ENCODE results near the gene VASP.

VASP gene

DNA sequence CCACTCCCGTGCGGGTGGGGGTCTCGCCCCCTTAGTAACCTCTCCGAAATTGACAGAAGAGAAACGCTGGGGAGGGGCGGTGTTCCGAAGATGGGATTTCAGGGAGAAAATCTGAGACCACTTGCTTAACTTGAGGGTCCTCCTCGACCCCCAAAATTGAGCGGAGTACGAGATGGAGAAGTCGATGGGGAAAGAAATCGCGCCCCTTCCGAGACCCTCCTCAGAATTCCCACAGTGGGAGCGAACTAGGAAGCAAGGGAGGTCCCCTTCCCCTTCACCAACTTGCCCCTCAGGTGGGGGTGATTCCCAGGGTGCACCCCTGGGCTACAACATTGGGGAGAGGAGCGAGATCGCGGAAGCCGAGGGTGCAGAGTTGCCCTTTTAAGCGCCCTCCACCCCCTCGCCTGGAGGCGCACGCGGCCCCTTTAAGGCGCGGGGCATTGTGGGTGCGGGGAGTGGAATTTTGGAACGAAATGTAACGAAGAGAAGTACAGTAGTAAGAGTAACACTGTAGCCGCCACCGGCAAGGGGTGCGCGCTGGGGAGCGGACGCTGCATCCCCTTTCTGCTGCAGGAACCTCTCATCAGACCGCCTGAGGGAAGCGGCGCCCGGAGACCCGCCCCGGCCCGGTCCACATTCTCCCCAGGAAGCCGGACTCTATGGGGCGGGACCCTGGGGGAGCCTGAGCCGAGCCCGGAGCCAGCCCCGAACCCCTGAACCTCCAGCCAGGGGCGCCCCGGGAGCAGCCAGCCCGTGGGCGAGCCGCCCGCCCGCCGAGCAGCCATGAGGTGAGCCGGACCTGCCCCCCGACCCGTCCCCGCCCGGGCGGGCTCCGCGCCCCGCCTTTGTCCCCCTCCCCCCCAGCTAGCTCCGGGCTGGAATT is at the start of gene VASP:
VASP (plus strand) TSS at position 491 of the 883 bp plus-strand sequence; CDS start at position 784, 293 bp downstream.
- DNase-seq (ENCODE audit: low read depth) = peak; percentile 75

DNA sequence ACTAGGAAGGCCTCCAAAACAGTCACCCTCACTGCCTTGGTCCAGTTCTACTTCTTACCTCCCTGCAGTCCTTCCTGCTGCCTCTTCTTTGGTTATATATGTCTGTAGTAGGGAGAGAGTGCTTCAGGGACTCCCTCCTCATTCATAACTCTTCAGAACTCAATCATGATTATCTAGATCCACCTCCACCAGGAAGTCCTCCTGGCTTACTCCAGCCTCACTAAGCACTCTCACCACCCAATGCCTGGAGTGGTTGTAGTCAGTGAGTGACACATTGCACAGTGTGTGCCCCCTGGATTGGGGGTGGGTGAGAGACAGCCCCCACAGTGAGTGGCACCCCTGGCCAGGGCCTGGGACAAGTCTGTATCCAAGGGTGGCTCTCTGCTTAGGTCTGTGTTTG is 49.5 kb upstream of the VASP start:
- DNase-seq (ENCODE audit: low read depth) = no peak

DNA sequence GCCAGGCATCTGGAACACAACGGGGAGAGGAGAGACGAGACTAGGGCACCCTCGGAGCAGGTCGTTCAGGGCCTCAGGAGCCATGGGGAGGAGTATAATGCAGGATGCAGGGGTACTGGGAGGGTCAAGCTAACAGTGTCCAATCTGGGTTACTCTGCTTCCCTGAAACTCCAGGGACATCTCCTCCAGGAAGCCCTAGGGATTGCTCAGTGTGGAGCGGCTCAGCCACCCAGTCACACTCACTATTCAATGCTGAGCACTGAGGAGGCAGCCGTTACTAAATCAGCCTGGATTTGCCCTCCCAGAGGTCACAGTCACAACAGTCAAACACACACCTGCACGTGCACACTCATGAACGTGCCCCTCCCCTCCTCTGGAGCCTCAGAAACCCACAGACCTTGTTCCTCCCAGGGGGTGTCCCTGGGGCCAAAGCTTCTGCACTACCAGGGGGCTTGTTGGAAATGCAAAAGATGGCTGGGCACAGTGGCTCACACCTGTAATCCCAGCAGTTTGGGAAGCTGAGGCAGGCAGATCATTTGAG is 46.4 kb upstream of the VASP start:
- no peak for DNase-seq (ENCODE audit: low read depth)

- DNase-seq (ENCODE audit: low read depth) = no peak
Observed at GRCh38 chr19:45462174-45462573, 45.1 kb upstream of the VASP start.

DNA sequence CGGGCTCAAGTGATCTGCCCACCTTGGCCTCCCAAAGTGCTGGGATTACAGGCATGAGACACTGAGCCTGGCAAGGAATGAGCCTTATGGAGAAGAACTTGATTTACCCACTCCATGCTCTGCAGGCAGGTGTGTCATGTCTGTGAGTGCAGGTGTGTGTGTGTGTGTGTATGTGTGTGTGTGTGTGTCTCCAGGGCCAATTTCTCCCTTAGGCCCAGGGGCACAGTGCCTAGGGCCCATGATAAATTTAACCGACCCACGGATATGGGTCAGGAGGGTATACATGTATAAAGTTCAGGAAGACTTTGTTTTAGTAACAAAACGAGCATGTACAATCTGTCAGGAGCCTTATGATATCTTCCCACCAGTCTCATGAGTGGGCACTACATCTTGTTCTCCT is 44.0 kb upstream of the VASP start:
- DNase-seq (ENCODE audit: low read depth) = no peak

- no peak for DNase-seq (ENCODE audit: low read depth)
Observed at GRCh38 chr19:45464274-45464673, 43.0 kb upstream of the VASP start.

- DNase-seq (ENCODE audit: low read depth) = no peak
Observed at GRCh38 chr19:45464852-45465441, 42.3 kb upstream of the VASP start.

DNA sequence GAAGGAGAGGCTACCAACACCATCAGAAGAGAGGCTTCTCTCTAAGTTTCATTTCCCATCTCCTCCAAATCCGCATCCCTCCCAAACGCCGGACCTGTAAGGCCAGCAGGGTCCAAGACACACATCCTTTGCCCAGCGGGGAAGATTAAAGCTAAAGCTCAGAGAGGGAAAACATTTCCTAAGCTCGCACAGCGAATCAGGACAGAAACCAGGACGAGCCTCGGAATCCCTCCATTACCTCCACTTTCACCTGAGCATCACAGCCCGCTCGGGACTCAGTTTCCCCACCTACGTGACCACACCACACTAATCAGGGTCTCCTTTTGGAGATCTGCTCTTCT is 40.2 kb upstream of the VASP start:
- DNase-seq (ENCODE audit: low read depth) = no peak

DNA sequence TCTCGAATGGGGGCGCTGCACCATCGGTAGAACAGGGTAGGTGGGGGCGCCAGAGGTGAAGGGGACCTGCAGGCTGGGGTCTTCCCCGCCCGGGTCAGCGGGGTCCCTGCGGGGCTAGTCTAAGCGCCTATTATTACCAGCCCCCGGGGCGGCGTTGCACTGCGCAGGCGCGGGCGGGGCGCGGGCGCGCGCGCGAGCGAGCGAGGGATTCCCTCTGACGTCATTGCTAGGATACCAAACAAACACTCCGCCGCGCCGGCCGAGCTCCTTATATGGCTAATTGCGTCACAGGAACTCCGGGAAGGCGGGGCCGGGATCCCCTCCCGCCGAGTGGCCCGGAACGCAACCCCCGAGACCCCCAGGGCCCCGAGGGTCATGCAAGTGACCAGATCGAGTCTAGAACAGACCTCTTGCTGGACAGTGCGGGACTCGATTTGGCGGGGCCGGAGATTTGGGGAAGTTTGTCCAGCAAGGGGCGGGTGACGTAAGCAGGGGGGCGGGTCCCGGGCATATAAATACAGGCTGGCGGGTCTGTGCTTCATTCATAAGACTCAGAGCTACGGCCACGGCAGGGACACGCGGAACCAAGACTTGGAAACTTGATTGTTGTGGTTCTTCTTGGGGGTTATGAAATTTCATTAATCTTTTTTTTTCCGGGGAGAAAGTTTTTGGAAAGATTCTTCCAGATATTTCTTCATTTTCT is 39.7 kb upstream of the VASP start, which contains the start of gene FOSB:
FOSB (plus strand) TSS at position 541 of the 703 bp plus-strand sequence. CDS start 591 bp downstream, outside the sequence.
- DNase-seq (ENCODE audit: low read depth) = peak; percentile 95

DNA sequence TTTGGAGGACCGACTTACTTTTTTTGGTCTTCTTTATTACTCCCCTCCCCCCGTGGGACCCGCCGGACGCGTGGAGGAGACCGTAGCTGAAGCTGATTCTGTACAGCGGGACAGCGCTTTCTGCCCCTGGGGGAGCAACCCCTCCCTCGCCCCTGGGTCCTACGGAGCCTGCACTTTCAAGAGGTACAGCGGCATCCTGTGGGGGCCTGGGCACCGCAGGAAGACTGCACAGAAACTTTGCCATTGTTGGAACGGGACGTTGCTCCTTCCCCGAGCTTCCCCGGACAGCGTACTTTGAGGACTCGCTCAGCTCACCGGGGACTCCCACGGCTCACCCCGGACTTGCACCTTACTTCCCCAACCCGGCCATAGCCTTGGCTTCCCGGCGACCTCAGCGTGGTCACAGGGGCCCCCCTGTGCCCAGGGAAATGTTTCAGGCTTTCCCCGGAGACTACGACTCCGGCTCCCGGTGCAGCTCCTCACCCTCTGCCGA is 39.1 kb upstream of the VASP start:
- no peak for DNase-seq (ENCODE audit: low read depth)

DNA sequence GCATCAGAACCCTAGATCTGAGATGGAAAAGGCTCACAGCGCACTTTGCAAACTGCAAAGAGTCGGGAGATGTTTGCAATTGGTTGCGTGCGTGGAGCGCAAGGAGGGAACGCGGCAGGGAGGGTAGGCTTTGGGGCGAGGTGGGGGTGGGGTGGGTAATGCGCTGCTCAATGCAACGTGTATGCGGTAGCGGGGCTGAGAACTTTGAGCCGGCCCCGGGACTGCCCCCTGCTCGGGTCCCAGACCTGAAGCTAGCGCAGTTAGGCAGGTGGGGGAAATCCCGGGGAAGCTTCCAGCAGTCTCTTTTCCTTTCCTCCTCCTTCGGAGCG is 38.5 kb upstream of the VASP start:
- DNase-seq (ENCODE audit: low read depth) = no peak

- peak; percentile 91 for DNase-seq (ENCODE audit: low read depth)
Observed at GRCh38 chr19:45469132-45469944, 37.9 kb upstream of the VASP start.

- peak; percentile 79 for DNase-seq (ENCODE audit: low read depth)
Observed at GRCh38 chr19:45469945-45470761, 37.1 kb upstream of the VASP start.

DNA sequence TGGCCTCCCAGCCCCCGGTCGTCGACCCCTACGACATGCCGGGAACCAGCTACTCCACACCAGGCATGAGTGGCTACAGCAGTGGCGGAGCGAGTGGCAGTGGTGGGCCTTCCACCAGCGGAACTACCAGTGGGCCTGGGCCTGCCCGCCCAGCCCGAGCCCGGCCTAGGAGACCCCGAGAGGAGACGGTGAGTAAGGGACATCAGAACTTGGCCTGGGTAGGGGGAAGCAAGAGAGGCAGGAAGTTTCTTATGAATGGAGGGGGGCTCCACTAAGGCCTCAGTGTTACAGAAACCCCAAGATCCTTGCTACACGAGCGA is 36.6 kb upstream of the VASP start:
- no peak for DNase-seq (ENCODE audit: low read depth)

- DNase-seq (ENCODE audit: low read depth) = peak; percentile 68
Observed at GRCh38 chr19:45471111-45471930, 36.0 kb upstream of the VASP start.

DNA sequence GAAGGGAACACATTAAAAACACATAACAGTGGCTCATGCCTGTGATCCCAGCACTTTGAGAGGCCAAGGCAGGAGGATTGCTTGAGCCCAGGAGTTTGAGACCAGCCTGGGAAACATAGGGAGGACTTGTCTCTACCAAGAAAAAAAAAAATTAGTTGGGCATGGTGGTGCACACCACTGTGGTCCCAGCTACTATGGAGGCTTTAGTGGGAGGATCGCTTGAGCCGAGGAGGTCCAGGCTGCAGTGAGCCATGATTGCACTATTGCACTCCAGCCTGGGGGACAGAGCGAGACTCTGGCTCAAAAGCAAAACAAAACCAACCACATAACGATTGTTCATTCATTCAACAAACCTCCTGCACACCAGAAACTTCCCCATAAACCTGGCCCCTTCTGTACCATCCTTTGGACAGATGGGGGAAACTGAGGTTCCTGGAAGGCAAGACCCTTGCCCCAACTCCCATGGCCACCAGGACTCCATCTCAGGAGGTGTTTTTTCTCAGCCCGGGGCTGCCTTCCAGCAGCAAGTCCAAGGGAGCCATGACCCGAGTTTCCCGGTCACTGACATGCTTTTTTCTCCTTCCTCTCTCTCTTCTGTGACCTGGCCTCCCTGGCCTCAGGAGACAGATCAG is 35.2 kb upstream of the VASP start:
- DNase-seq (ENCODE audit: low read depth) = no peak

GRCh38 chr19:45472563-45473366 is 34.5 kb upstream of the VASP start:
- peak; percentile 68 for DNase-seq (ENCODE audit: low read depth)

- DNase-seq (ENCODE audit: low read depth) = no peak
Observed at GRCh38 chr19:45473367-45473681, 34.0 kb upstream of the VASP start.
